Caco-2 (cell line): Measurements from ENCODE around the gene COPZ1. TPM values are rescaled to one million over a fixed set of nuclear protein-coding genes. Genes with fewer than 3 reads are reported as not detected.

ENCODE experiments used
- BruUV-seq: library from RNA; stranded (reverse); fragments of 400-500 nt; replicated peaks from 2 replicates; lab custom pipeline; 2021; lab: Mats Ljungman, UMichigan
- CTCF ChIA-PET: fragments of 300-600 bp; sonication (Branson Sonifier 250); formaldehyde crosslinking; loops from one replicate; lab custom pipeline; 2022; ENCODE audit warnings: antibody characterized with exemption; lab: Charles Lee
- POLR2A ChIA-PET: fragments of 300-600 bp; sonication (Branson Sonifier 250); formaldehyde crosslinking; loops from one replicate; lab custom pipeline; 2022; ENCODE audit warnings: antibody characterized with exemption; lab: Charles Lee
- DNase-seq, 2 experiments: peaks; one replicate each; pipeline versions ENCODE4 v3.0.0 to v3.0.0-alpha.2; 2020 to 2022
- H3K27me3 ChIP-seq: replicated peaks from 2 replicates; pipeline ENCODE4 v1.6.0; 2011; ENCODE audit warnings: low read length; ENCODE audit not compliant: control insufficient read depth, insufficient read depth
- H3K36me3 ChIP-seq: 2 replicates; pipeline ENCODE4 v1.5.1; 2011; ENCODE audit warnings: low read length; ENCODE audit not compliant: control insufficient read depth, insufficient read depth
- H3K4me1 ChIP-seq: fragments of 250-450 bp; sonication (Bioruptor Pico); 2 replicates; pipeline ENCODE4 v1.5.1; 2020; ENCODE audit warnings: mild to moderate bottlenecking
- H3K4me3 ChIP-seq: 2 replicates; pipeline ENCODE4 v1.5.1; 2011; ENCODE audit warnings: low read depth, mild to moderate bottlenecking, control low read depth, low read length
- H3K9me3 ChIP-seq: fragments of 250-450 bp; sonication (Bioruptor Pico); 2 replicates; pipeline ENCODE4 v1.5.1; 2020; ENCODE audit warnings: mild to moderate bottlenecking, moderate library complexity
- H3K27ac Mint-ChIP-seq: one replicate; pipeline ENCODE4 v1.8.0; 2022; ENCODE audit warnings: mixed read lengths; ENCODE audit not compliant: unreplicated experiment
- H3K27me3 Mint-ChIP-seq: one replicate; pipeline ENCODE4 v1.8.0; 2022; ENCODE audit warnings: mixed read lengths; ENCODE audit not compliant: insufficient read depth, unreplicated experiment
- H3K36me3 Mint-ChIP-seq: one replicate; pipeline ENCODE4 v1.8.0; 2022; ENCODE audit warnings: mild to moderate bottlenecking, mixed read lengths; ENCODE audit not compliant: insufficient read depth, unreplicated experiment
- H3K4me1 Mint-ChIP-seq: one replicate; pipeline ENCODE4 v1.8.0; 2022; ENCODE audit warnings: low read depth, mixed read lengths; ENCODE audit not compliant: unreplicated experiment
- H3K4me3 Mint-ChIP-seq: one replicate; pipeline ENCODE4 v1.8.0; 2022; ENCODE audit warnings: mild to moderate bottlenecking, moderate library complexity, mixed read lengths; ENCODE audit not compliant: unreplicated experiment
- H3K9me3 Mint-ChIP-seq: one replicate; pipeline ENCODE4 v1.8.0; 2022; ENCODE audit warnings: mixed read lengths; ENCODE audit not compliant: unreplicated experiment
- intact Hi-C: fragments of 100-400 bp; cut with micrococcal nuclease; formaldehyde crosslinking; loops from one replicate; pipeline ENCODE4 v1.10.0; 2022; ENCODE audit not compliant: unreplicated experiment
- microRNA-seq: library from miRNA; unstranded; fragments of <30 nt; microRNA quantifications from one replicate; pipeline ENCODE4 v1.2.0, GENCODE V29; 2022
- total RNA-seq: library from RNA; stranded (reverse); gene quantifications from 2 replicates; pipeline ENCODE4 v1.2.3, GENCODE V29; 2022
- TF ChIP-seq, protein P1 (sequence below), 2 experiments: fragments of 200-600 bp in 1 of 2; IDR thresholded peaks; 1 replicate in 1 of 2; 2 replicates in 1 of 2; pipeline versions ENCODE4 v1.5.1 to v1.8.0; 2011 to 2022; ENCODE audit warnings: antibody characterized with exemption in 1 of 2, control low read depth in 1 of 2, inconsistent platforms in 1 of 2, low read depth in 1 of 2, low read length in 1 of 2, mild to moderate bottlenecking in 1 of 2, moderate library complexity in 1 of 2; ENCODE audit not compliant: insufficient read depth in 1 of 2, severe bottlenecking in 1 of 2, unreplicated experiment in 1 of 2

The COPZ1 gene
- total RNA-seq, 1 experiment from 2014 or later, result 129 TPM

DNA sequence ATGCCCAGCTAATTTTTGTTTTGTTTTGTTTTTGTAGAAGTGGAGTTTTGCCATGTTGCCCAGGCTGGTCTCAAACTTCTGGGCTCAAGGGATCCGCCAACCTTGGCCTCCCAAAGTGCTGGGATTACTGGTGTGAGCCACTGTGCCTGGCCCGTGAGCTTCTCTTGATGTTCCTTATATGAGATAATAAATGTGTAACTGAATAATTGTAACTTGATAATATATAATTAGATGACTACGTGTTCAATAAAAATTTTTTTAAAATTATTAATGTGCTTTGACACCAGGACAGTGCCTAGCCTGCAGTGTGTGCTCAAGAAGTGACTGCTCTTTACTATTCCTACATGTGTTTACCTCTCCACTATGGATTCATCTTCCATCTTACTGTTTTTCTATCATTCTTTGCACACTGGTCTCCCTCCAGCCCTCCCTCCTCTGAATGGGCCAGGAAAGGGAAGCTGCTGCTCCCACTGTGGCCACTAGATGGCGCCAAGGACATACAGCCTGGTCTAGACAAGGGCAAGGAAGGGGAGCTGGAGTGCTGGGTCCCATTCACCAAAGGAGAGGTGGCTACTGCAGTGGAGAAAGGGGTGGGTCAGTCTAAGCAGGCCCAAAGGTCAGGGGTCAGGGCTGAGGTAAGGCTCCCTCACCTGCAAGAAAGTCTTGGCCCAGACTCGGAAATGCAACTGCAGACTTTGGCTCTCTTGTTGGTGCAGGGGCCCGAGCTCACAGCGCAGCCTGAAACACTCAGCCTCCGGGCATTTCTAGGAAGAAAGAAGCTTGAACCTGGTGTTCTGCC lies 74.3 kb downstream of the COPZ1 start:
- Mint-ChIP-seq H3K4me3 (no peak overlapping the region), H3K36me3 (peaks cover 43% of the 10 kb centered on the region), H3K27me3 (no peaks in the 10 kb centered on the region), H3K27ac (no peak overlapping the region), H3K9me3 (no peaks in the 10 kb centered on the region), H3K4me1 (peaks cover 6% of the 10 kb centered on the region)
- BruUV-seq, result no TSS peak
- Histone ChIP-seq H3K9me3 (no peaks in the 10 kb centered on the region), H3K36me3 (no peaks in the 10 kb centered on the region; the same call in 1 of the 2 replicates), H3K4me3 (no peak overlapping the region), H3K27me3 (no peaks in the 10 kb centered on the region), H3K4me1 (no peaks in the 10 kb centered on the region)
- peak; percentile 85 to 89 for DNase-seq
- intact Hi-C loops, result loop anchor here (1.0 kb wide), 1 partner anchor 40 kb away; no protein-coding TSS in a partner anchor
- ChIA-PET POLR2A (interaction anchor here (0.8 kb wide), 1 partner anchor 53 kb away, joined by 3 read pairs; no protein-coding TSS in a partner anchor), CTCF (interaction anchor here (0.6 to 2.7 kb wide), 31 partner anchors 10 to 461 kb away, joined by 3 to 142 read pairs (median 5); partner anchors contain the start of genes CBX5, COPZ1, HOXC13 and ZNF385A)
- TF ChIP-seq, protein P1, sequence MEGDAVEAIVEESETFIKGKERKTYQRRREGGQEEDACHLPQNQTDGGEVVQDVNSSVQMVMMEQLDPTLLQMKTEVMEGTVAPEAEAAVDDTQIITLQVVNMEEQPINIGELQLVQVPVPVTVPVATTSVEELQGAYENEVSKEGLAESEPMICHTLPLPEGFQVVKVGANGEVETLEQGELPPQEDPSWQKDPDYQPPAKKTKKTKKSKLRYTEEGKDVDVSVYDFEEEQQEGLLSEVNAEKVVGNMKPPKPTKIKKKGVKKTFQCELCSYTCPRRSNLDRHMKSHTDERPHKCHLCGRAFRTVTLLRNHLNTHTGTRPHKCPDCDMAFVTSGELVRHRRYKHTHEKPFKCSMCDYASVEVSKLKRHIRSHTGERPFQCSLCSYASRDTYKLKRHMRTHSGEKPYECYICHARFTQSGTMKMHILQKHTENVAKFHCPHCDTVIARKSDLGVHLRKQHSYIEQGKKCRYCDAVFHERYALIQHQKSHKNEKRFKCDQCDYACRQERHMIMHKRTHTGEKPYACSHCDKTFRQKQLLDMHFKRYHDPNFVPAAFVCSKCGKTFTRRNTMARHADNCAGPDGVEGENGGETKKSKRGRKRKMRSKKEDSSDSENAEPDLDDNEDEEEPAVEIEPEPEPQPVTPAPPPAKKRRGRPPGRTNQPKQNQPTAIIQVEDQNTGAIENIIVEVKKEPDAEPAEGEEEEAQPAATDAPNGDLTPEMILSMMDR (IDR thresholded peaks at IDR 0.05; ENCODE audit: insufficient read depth in 1 of 2, low read depth in 1 of 2, low read length in 1 of 2, severe bottlenecking in 1 of 2, unreplicated experiment in 1 of 2), result peak; percentile 96 to 99

DNA sequence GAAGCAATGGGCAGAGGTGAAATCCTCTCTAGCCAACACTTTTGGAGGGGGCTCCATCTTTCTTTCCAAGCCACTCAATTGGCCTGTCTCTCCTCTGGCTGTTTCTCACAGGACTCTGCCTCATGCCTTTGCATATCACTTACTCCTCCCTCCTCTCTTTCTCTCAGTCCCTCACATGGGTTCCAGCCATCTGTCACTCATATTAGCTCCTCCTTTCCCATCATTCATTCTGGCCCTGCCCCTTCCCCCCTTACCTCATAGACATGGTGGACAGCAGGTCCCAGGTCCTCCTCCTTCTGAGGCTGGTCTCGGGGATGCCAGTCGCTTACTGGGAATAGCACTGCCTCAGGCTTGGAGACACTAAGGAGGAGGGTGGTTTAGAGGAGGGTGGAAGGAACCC lies 76.2 kb downstream of the COPZ1 start:
- Mint-ChIP-seq H3K27me3 (no peaks in the 10 kb centered on the region), H3K27ac (no peak overlapping the region), H3K4me1 (peaks cover 6% of the 10 kb centered on the region), H3K4me3 (no peak overlapping the region), H3K36me3 (peaks cover 52% of the 10 kb centered on the region), H3K9me3 (no peaks in the 10 kb centered on the region)
- Histone ChIP-seq H3K9me3 (no peaks in the 10 kb centered on the region), H3K4me1 (no peaks in the 10 kb centered on the region), H3K4me3 (no peak overlapping the region), H3K36me3 (no peaks in the 10 kb centered on the region; the same call in 1 of the 2 replicates), H3K27me3 (no peaks in the 10 kb centered on the region)
- ChIA-PET CTCF (interaction anchor here (1.9 kb wide), 1 partner anchor 38 kb away, joined by 7 read pairs; no protein-coding TSS in a partner anchor), POLR2A (no interaction called here)
- TF ChIP-seq, protein P1 (IDR thresholded peaks at IDR 0.05; ENCODE audit: insufficient read depth in 1 of 2, low read depth in 1 of 2, low read length in 1 of 2, severe bottlenecking in 1 of 2, unreplicated experiment in 1 of 2), result no peak
- no peak for DNase-seq
- intact Hi-C loops, result no loop called here
- BruUV-seq, result no TSS peak

Small RNAs within 50 kb of the gene (microRNA-seq; reads per million reads assigned to microRNA genes)
- 143 reads per million, percentile 73 among the genes with 10 or more reads in this experiment for gene MIR148B

Other genes with a start within 250 kb of the COPZ1 start
- gene SMUG1, start 136.1 kb upstream of the COPZ1 start, total RNA-seq, result 51.8 and 53.2 TPM in 2 replicates
- gene CBX5, start 45.0 kb upstream of the COPZ1 start, total RNA-seq, result 85.2 and 85.5 TPM in 2 replicates
- gene HNRNPA1, start 44.4 kb upstream of the COPZ1 start, total RNA-seq, result 1,364 and 1,426 TPM in 2 replicates
- gene NFE2, start 24.1 kb upstream of the COPZ1 start, total RNA-seq, result 5.7 and 6.2 TPM in 2 replicates
- gene GPR84, start 39.4 kb downstream of the COPZ1 start, total RNA-seq, result not detected in 2 replicates
- 8.4 and 9.4 TPM in 2 replicates for gene ZNF385A, start 59.6 kb downstream of the COPZ1 start, total RNA-seq
- gene ITGA5, start 94.1 kb downstream of the COPZ1 start, total RNA-seq, result 17.3 and 22.3 TPM in 2 replicates
- gene GTSF1, start 148.5 kb downstream of the COPZ1 start, total RNA-seq, result not detected in 2 replicates
- gene NCKAP1L, start 172.6 kb downstream of the COPZ1 start, total RNA-seq, result not detected in 2 replicates
- not detected in 2 replicates for gene PDE1B, start 224.5 kb downstream of the COPZ1 start, total RNA-seq